HepG2 (cell line): ENCODE data around the gene FBXO2. TPM values are rescaled to one million over a fixed set of nuclear protein-coding genes. Genes with fewer than 3 reads are reported as not detected.

Source experiments
- EP300 ChIP-seq, 3 experiments: sonication (generic) in 1 of 3; formaldehyde crosslinking in 1 of 3; IDR thresholded peaks; 2 replicates each; pipeline versions ENCODE4 v1.5.1 to v1.6.1; 2011 to 2020; ENCODE audit warnings: low read depth in 2 of 3, low read length in 2 of 3, borderline replicate concordance in 1 of 3, improper control_type of control experiment in 1 of 3, mild to moderate bottlenecking in 1 of 3, missing genetic modification reagents in 1 of 3, moderate library complexity in 1 of 3
- FOSL2 ChIP-seq: sonication (generic); formaldehyde crosslinking; IDR thresholded peaks from 2 replicates; pipeline ENCODE4 v1.4.0; 2020; ENCODE audit warnings: missing genetic modification reagents
- HIC2 ChIP-seq: sonication (generic); formaldehyde crosslinking; IDR thresholded peaks from 2 replicates; pipeline ENCODE4 v1.9.0; 2022; ENCODE audit warnings: low read depth, missing genetic modification reagents
- HNF1B ChIP-seq: sonication (generic); formaldehyde crosslinking; IDR thresholded peaks from 2 replicates; pipeline ENCODE4 v1.5.1; 2020; ENCODE audit warnings: mild to moderate bottlenecking, moderate library complexity, missing genetic modification reagents
- HOXA9 ChIP-seq: sonication (generic); formaldehyde crosslinking; IDR thresholded peaks from 2 replicates; pipeline ENCODE4 v1.8.1; 2022; ENCODE audit warnings: missing genetic modification reagents, mild to moderate bottlenecking, moderate library complexity, borderline replicate concordance
- ISX ChIP-seq: sonication (generic); formaldehyde crosslinking; conservative IDR thresholded peaks from 2 replicates; pipeline ENCODE4 v1.5.0; 2020; ENCODE audit warnings: missing genetic modification reagents
- JUN ChIP-seq: sonication (generic); formaldehyde crosslinking; IDR thresholded peaks from 2 replicates; pipeline ENCODE4 v1.4.0; 2020; ENCODE audit warnings: mild to moderate bottlenecking, missing genetic modification reagents
- LCORL ChIP-seq, 2 experiments: fragments of 450-650 bp in 1 of 2; sonication (generic) in 1 of 2; formaldehyde crosslinking in 1 of 2; IDR thresholded peaks; 2 replicates each; pipeline versions ENCODE4 v1.5.0 to v1.6.1; 2017 to 2020; ENCODE audit warnings: antibody characterized with exemption in 1 of 2, missing genetic modification reagents in 1 of 2
- RBM39 ChIP-seq: fragments of 200-400 bp; formaldehyde crosslinking; IDR thresholded peaks from one replicate; pipeline ENCODE4 v1.6.1; 2018; ENCODE audit warnings: antibody characterized with exemption, mild to moderate bottlenecking, low read depth, low read length; ENCODE audit not compliant: poor library complexity, severe bottlenecking
- SMAD1 ChIP-seq: sonication (generic); formaldehyde crosslinking; IDR thresholded peaks from 2 replicates; pipeline ENCODE4 v1.4.0; 2020; ENCODE audit warnings: missing genetic modification reagents, low read depth, mild to moderate bottlenecking, borderline replicate concordance
- SP5 ChIP-seq: IDR thresholded peaks from 2 replicates; pipeline ENCODE4 v1.6.1; 2016; ENCODE audit warnings: low read depth, borderline replicate concordance
- TCF7 ChIP-seq: sonication (generic); IDR thresholded peaks from 2 replicates; pipeline ENCODE4 v1.6.1; 2016; ENCODE audit warnings: antibody characterized with exemption, low read depth
- XRCC5 ChIP-seq: fragments of 200-400 bp; formaldehyde crosslinking; optimal IDR thresholded peaks from 2 replicates; pipeline ENCODE3; 2017; ENCODE audit warnings: mild to moderate bottlenecking, low read length
- ZFP36L1 ChIP-seq: sonication (generic); formaldehyde crosslinking; IDR thresholded peaks from 2 replicates; pipeline ENCODE4 v1.8.0; 2022; ENCODE audit warnings: mild to moderate bottlenecking, missing genetic modification reagents, moderate library complexity
- ZNF383 ChIP-seq: sonication (generic); formaldehyde crosslinking; IDR thresholded peaks from 2 replicates; pipeline ENCODE4 v1.4.0; 2020; ENCODE audit warnings: missing genetic modification reagents, mild to moderate bottlenecking, borderline replicate concordance
- ZNF546 ChIP-seq: sonication (generic); formaldehyde crosslinking; conservative IDR thresholded peaks from 2 replicates; pipeline ENCODE4 v1.8.1; 2023; ENCODE audit warnings: mild to moderate bottlenecking, missing genetic modification reagents
- ZNF552 ChIP-seq: sonication (generic); formaldehyde crosslinking; IDR thresholded peaks from 2 replicates; pipeline ENCODE4 v1.9.0; 2022; ENCODE audit warnings: missing genetic modification reagents, mild to moderate bottlenecking, borderline replicate concordance
- ZNF556 ChIP-seq: sonication (generic); formaldehyde crosslinking; IDR thresholded peaks from 2 replicates; pipeline ENCODE4 v1.4.0; 2020; ENCODE audit warnings: mild to moderate bottlenecking, missing genetic modification reagents, borderline replicate concordance
- ZNF710 ChIP-seq: sonication (generic); formaldehyde crosslinking; IDR thresholded peaks from 2 replicates; pipeline ENCODE4 v1.5.0; 2020; ENCODE audit warnings: mild to moderate bottlenecking, missing genetic modification reagents, borderline replicate concordance
- ZNF790 ChIP-seq: sonication (generic); formaldehyde crosslinking; IDR thresholded peaks from 2 replicates; pipeline ENCODE4 v1.8.0; 2022; ENCODE audit warnings: missing genetic modification reagents, mild to moderate bottlenecking, borderline replicate concordance
- ZNF83 ChIP-seq: sonication (generic); formaldehyde crosslinking; IDR thresholded peaks from 2 replicates; pipeline ENCODE4 v1.4.0; 2020; ENCODE audit warnings: missing genetic modification reagents, mild to moderate bottlenecking, borderline replicate concordance
- ZNF883 ChIP-seq: sonication (generic); formaldehyde crosslinking; IDR thresholded peaks from 2 replicates; pipeline ENCODE4 v1.5.1; 2020; ENCODE audit warnings: mild to moderate bottlenecking, missing genetic modification reagents; ENCODE audit errors: not compliant biosample characterization
- ZUFSP ChIP-seq: sonication (generic); formaldehyde crosslinking; IDR thresholded peaks from 2 replicates; pipeline ENCODE4 v1.9.0; 2021; ENCODE audit warnings: missing genetic modification reagents, mild to moderate bottlenecking, borderline replicate concordance
- polyA plus RNA-seq, 8 experiments: library from polyadenylated mRNA; depleted of rRNA in 3 of 8; stranded (reverse) in 7 of 8; unstranded in 1 of 8; fragments of >200 nt; fragmentation: Illumina TruSeq in 4 of 8; extraction: Trizol in 4 of 8; gene quantifications; 2 replicates each; pipeline versions ENCODE4 v1.2.1 to v1.2.3, GENCODE V29; 2011 to 2016; ENCODE audit warnings: low read depth in 4 of 8, missing spikeins in 1 of 8, mixed read lengths in 1 of 8; ENCODE audit not compliant: insufficient read depth in 1 of 8
- total RNA-seq, 5 experiments: library from RNA; depleted of rRNA; stranded (reverse); fragments of >200 nt; fragmentation: Illumina TruSeq; extraction: Trizol; gene quantifications; 2 replicates each; pipeline ENCODE4 v1.2.3, GENCODE V29; 2016; ENCODE audit warnings: low read depth in 1 of 5

FBXO2 gene
- total and polyA plus RNA-seq, 2 of the 13 experiments (the other 11 are each of a cell fraction or from before 2014, with no cell fraction given) = 79.3 to 112 TPM

- no peak for TF ChIP-seq HIC2
- TF ChIP-seq ZNF790 (CRISPR knock-in tag) = no peak
- no peak for TF ChIP-seq EP300 (IDR thresholded peaks at IDR 0.05; ENCODE audit: low read depth in 2 of 2, low read length in 2 of 2)
- no peak for TF ChIP-seq EP300 (CRISPR knock-in tag; IDR thresholded peaks at IDR 0.05; ENCODE audit: borderline replicate concordance)
- TF ChIP-seq JUN (CRISPR knock-in tag) = no peak
- no peak for TF ChIP-seq SMAD1
- TF ChIP-seq LCORL (IDR thresholded peaks at IDR 0.05) = no peak
- TF ChIP-seq LCORL (CRISPR knock-in tag; IDR thresholded peaks at IDR 0.05) = no peak
- peak; percentile 24 for TF ChIP-seq XRCC5
- no peak for TF ChIP-seq ISX (CRISPR knock-in tag)
- TF ChIP-seq HNF1B (CRISPR knock-in tag) = no peak
- TF ChIP-seq RBM39 = no peak
- TF ChIP-seq ZNF546 = no peak
- TF ChIP-seq ZUFSP (CRISPR knock-in tag) = no peak
- TF ChIP-seq ZNF383 (CRISPR knock-in tag) = no peak
- TF ChIP-seq TCF7 = no peak
- TF ChIP-seq ZNF552 (CRISPR knock-in tag) = no peak
- no peak for TF ChIP-seq ZNF556 (CRISPR knock-in tag)
- no peak for TF ChIP-seq ZNF710 (CRISPR knock-in tag)
- no peak for TF ChIP-seq ZNF883 (CRISPR knock-in tag)
- no peak for TF ChIP-seq ZNF83 (CRISPR knock-in tag)
- TF ChIP-seq SP5 (CRISPR knock-in tag) = no peak
- no peak for TF ChIP-seq FOSL2 (CRISPR knock-in tag)
- TF ChIP-seq ZFP36L1 (CRISPR knock-in tag) = no peak
- TF ChIP-seq HOXA9 (CRISPR knock-in tag) = no peak
Measured at GRCh38 chr1:11648039-11648438, 6.2 kb downstream of the FBXO2 start (continued).
